K562 (cell line): ENCODE measurements around the gene SERTAD3. TPM values are rescaled to one million over a fixed set of nuclear protein-coding genes. Genes with fewer than 3 reads are reported as not detected.

Experiments
- CHCHD3 ChIP-seq: fragments of 250-450 bp; sonication (Bioruptor Pico); IDR thresholded peaks from 2 replicates; pipeline ENCODE4 v2.1.2; 2022; ENCODE audit warnings: mild to moderate bottlenecking
- DMBX1 ChIP-seq: fragments of 250-450 bp; sonication (Bioruptor Pico); IDR thresholded peaks from 2 replicates; pipeline ENCODE4 v1.8.0; 2022; ENCODE audit warnings: inconsistent platforms, mild to moderate bottlenecking, moderate library complexity, borderline replicate concordance
- EZH2 ChIP-seq: IDR thresholded peaks from 2 replicates; pipeline ENCODE4 v1.6.1; 2012; ENCODE audit warnings: low read depth, mild to moderate bottlenecking, inconsistent platforms, low read length, borderline replicate concordance
- JUN ChIP-seq, 2 experiments: sonication (generic) in 1 of 2; formaldehyde crosslinking in 1 of 2; IDR thresholded peaks; 2 replicates each; pipeline versions ENCODE4 v1.6.1 to v1.8.0; 2012 to 2022; ENCODE audit warnings: borderline replicate concordance in 2 of 2, mild to moderate bottlenecking in 2 of 2, improper control_type of control experiment in 1 of 2, low read depth in 1 of 2, low read length in 1 of 2, missing genetic modification reagents in 1 of 2
- MAFK ChIP-seq: IDR thresholded peaks from 2 replicates; pipeline ENCODE4 v1.6.1; 2011; ENCODE audit warnings: low read length, improper control_type of control experiment
- MECOM ChIP-seq: fragments of 250-450 bp; sonication (Bioruptor Pico); IDR thresholded peaks from 2 replicates; pipeline ENCODE4 v1.8.0; 2022; ENCODE audit warnings: inconsistent platforms
- PCBP1 ChIP-seq: fragments of 200-400 bp; formaldehyde crosslinking; IDR thresholded peaks from 2 replicates; pipeline ENCODE4 v1.6.1; 2018; ENCODE audit warnings: mild to moderate bottlenecking, low read depth, low read length; ENCODE audit not compliant: poor library complexity, severe bottlenecking
- TRIM24 ChIP-seq, 2 experiments: fragments of 450-650 bp; IDR thresholded peaks; 2 replicates each; pipeline ENCODE4 v1.6.1; 2016
- XRCC5 ChIP-seq: fragments of 200-400 bp; formaldehyde crosslinking; IDR thresholded peaks from 2 replicates; pipeline ENCODE4 v1.6.1; 2017; ENCODE audit warnings: low read depth, mild to moderate bottlenecking, low read length
- ZNF121 ChIP-seq: sonication (generic); formaldehyde crosslinking; conservative IDR thresholded peaks from 2 replicates; pipeline ENCODE4 v1.8.0; 2022; ENCODE audit warnings: missing genetic modification reagents
- ZNF224 ChIP-seq: sonication (generic); formaldehyde crosslinking; IDR thresholded peaks from 2 replicates; pipeline ENCODE4 v1.8.0; 2022; ENCODE audit warnings: mild to moderate bottlenecking, missing genetic modification reagents
- ZNF76 ChIP-seq: fragments of 250-450 bp; sonication (Bioruptor Pico); IDR thresholded peaks from 2 replicates; pipeline ENCODE4 v1.4.0; 2020; ENCODE audit warnings: mild to moderate bottlenecking, moderate library complexity, borderline replicate concordance
- polyA plus RNA-seq, 8 experiments: library from polyadenylated mRNA; depleted of rRNA in 4 of 8; stranded (reverse) in 5 of 8; unstranded in 3 of 8; fragments of >200 nt; fragmentation: Nextera tagmentation in 2 of 8; fragmentation: Illumina TruSeq in 1 of 8; extraction: Ambion mirVana in 2 of 8; extraction: Trizol in 1 of 8; gene quantifications; 2 replicates each; pipeline versions ENCODE4 v1.2.1 to v1.2.3, GENCODE V29; 2011 to 2014; ENCODE audit warnings: inconsistent platforms in 1 of 8, missing spikeins in 1 of 8
- total RNA-seq, 7 experiments: library from RNA; depleted of rRNA in 6 of 7; stranded (reverse); fragments of >200 nt in 6 of 7; fragmentation: Illumina TruSeq in 2 of 7; extraction: Trizol in 2 of 7; gene quantifications; 2 replicates each; pipeline versions ENCODE4 v1.2.1 to v1.2.3, GENCODE V29; 2011 to 2021; ENCODE audit warnings: low replicate concordance in 1 of 7
- TF ChIP-seq, protein P1 (sequence below): fragments of 450-650 bp; IDR thresholded peaks from 2 replicates; pipeline ENCODE4 v1.6.1; 2017; ENCODE audit warnings: antibody characterized with exemption
- TF ChIP-seq, protein P2 (sequence below): fragments of 150-350 bp; IDR thresholded peaks from 2 replicates; pipeline ENCODE4 v1.6.1; 2014; ENCODE audit warnings: low read depth, mild to moderate bottlenecking, low read length, borderline replicate concordance
- TF ChIP-seq, protein P3 (sequence below): fragments of 250-450 bp; sonication (Bioruptor Pico); IDR thresholded peaks from 2 replicates; pipeline ENCODE4 v1.5.0; 2021; ENCODE audit warnings: mild to moderate bottlenecking, moderate library complexity

SERTAD3 gene
- total and polyA plus RNA-seq, 9 of the 15 experiments (the other 6 are each of a cell fraction or from before 2014, with no cell fraction given): 5.4 to 28.9 (median 17.5) TPM

DNA sequence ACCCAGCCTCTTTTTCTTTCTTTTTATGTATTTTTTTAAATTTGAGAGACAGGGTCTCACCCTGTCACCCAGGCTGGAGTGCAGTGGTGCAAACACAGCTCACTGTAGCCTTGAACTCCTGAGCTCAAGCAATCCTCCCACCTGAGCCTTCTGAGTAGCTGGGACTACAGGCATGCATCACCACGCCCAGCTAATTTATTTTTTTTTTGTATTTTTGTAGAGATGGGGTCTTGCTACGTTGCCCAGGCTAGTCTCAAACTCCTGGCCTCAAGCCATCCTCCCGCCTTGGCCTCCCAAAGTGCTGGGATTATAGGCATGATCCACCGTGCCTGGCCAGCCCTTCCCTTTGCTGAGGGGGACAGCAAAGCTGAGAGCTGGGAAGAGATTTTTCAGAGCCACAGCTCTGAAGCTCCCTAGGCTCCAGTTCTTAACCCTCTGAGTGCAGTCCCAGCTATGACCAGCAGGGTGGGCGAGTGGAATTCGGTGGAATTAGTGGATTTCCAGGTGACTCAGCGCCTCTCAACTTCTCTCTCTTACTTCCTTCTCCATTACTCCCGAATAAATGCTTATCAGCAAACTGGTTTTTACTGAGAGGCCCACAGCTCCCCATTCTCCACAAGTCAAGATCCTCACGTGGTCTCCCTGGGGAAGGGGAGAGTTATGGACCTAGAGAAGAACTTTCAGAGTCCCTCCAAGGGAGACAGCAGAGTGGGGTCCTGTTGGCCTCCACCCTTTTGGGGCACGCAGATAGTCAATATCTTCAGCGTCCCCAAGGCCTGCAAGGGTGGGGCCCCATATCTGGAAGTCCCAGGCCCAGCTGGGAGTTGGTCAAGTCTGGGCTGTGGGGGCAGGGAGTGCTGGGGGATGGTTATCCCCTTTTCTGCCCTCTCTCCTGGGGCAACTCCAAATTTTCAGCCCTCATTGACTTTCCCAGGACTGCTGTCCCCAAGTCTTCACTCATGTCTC lies 20.2 kb upstream of the SERTAD3 start (continued):
- no peak for TF ChIP-seq MECOM (CRISPR knock-in tag)
- TF ChIP-seq JUN (IDR thresholded peaks at IDR 0.05; ENCODE audit: borderline replicate concordance, low read depth, low read length): peak; percentile 74
- TF ChIP-seq JUN (CRISPR knock-in tag; IDR thresholded peaks at IDR 0.05; ENCODE audit: borderline replicate concordance): no peak
- TF ChIP-seq DMBX1: peak; percentile 51; the same call in 1 of the 2 replicates
- no peak for TF ChIP-seq EZH2
- TF ChIP-seq ZNF121: peak; percentile 100
- peak; percentile 79 for TF ChIP-seq MAFK
- TF ChIP-seq, protein P1, sequence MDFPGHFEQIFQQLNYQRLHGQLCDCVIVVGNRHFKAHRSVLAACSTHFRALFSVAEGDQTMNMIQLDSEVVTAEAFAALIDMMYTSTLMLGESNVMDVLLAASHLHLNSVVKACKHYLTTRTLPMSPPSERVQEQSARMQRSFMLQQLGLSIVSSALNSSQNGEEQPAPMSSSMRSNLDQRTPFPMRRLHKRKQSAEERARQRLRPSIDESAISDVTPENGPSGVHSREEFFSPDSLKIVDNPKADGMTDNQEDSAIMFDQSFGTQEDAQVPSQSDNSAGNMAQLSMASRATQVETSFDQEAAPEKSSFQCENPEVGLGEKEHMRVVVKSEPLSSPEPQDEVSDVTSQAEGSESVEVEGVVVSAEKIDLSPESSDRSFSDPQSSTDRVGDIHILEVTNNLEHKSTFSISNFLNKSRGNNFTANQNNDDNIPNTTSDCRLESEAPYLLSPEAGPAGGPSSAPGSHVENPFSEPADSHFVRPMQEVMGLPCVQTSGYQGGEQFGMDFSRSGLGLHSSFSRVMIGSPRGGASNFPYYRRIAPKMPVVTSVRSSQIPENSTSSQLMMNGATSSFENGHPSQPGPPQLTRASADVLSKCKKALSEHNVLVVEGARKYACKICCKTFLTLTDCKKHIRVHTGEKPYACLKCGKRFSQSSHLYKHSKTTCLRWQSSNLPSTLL: no peak
- TF ChIP-seq ZNF76 (CRISPR knock-in tag): peak; percentile 57; the same call in 1 of the 2 replicates
- TF ChIP-seq XRCC5: peak; percentile 9; the same call in 1 of the 2 replicates
- TF ChIP-seq TRIM24 (IDR thresholded peaks at IDR 0.05): peak; percentile 88 to 94
- no peak for TF ChIP-seq ZNF224 (CRISPR knock-in tag)
- TF ChIP-seq CHCHD3 (CRISPR knock-in tag): no peak
- TF ChIP-seq, protein P2, sequence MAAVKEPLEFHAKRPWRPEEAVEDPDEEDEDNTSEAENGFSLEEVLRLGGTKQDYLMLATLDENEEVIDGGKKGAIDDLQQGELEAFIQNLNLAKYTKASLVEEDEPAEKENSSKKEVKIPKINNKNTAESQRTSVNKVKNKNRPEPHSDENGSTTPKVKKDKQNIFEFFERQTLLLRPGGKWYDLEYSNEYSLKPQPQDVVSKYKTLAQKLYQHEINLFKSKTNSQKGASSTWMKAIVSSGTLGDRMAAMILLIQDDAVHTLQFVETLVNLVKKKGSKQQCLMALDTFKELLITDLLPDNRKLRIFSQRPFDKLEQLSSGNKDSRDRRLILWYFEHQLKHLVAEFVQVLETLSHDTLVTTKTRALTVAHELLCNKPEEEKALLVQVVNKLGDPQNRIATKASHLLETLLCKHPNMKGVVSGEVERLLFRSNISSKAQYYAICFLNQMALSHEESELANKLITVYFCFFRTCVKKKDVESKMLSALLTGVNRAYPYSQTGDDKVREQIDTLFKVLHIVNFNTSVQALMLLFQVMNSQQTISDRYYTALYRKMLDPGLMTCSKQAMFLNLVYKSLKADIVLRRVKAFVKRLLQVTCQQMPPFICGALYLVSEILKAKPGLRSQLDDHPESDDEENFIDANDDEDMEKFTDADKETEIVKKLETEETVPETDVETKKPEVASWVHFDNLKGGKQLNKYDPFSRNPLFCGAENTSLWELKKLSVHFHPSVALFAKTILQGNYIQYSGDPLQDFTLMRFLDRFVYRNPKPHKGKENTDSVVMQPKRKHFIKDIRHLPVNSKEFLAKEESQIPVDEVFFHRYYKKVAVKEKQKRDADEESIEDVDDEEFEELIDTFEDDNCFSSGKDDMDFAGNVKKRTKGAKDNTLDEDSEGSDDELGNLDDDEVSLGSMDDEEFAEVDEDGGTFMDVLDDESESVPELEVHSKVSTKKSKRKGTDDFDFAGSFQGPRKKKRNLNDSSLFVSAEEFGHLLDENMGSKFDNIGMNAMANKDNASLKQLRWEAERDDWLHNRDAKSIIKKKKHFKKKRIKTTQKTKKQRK: no peak
- TF ChIP-seq, protein P3, sequence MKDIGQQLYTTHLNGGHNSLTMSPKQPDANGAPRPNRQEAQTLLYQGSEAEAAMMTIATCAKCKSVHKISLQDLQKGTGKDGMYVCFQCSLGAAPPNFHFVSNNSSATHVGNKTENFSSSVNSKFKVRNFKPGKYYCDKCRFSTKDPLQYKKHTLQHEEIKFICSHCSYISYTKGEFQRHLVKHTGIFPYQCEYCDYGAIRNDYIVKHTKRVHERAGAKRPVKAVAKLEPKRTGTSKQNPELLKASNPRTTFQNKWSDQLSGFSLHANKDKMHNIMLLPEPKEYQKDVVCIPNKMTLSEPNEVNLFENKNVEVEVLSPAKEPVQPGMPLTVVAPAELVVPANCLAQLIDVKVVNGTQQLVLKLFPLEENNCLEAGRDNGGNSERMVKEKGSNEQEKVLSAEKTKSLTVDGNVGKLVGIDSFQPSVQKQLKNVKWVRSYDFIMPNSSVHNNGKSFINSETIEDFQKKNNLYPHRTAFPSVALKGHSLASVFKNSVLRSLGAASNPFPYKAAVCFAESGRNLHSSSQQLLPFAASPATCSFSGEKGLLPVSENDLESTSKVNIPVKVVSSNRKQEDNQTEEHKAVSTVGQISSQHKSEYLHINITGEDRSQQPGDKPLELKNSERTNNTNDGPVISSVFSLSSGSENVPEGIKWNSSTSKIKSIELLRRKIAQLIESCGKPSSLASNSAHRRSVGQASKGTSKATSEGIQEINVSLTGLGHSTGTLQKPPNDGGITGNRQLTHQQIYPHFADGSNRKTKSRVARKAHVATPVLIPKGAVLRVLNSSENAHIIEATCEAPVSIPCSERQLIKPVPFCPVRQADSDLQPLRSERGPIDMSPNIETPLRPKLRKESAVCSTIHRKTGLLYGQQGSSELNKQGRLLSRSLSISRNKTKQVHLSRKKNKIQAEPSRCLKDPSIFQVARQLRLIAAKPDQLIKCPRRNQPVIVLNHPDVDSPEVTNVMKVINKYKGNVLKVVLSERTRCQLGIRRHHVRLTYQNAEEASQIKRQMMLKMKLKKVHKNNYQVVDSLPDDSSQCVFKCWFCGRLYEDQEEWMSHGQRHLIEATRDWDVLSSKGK: no peak
- no peak for TF ChIP-seq PCBP1
